B cell (primary cell): Measurements from ENCODE around the gene MUC5AC. TPM values are rescaled to one million over a fixed set of nuclear protein-coding genes. Genes with fewer than 3 reads are reported as not detected.

ENCODE experiments used
- ATAC-seq: fragments of 200-7000 bp; cut with Tn5 transposase; one replicate; pipeline ENCODE4 v1.10.0; 2021; ENCODE audit warnings: low read depth, mild to moderate bottlenecking, moderate number of reproducible peaks, moderate library complexity
- CTCF ChIA-PET: fragments of 350-600 bp; sonication (Branson Sonifier 250); formaldehyde crosslinking; loops from one replicate; lab custom pipeline; 2021; ENCODE audit warnings: antibody characterized with exemption, inconsistent platforms; lab: Charles Lee
- POLR2A ChIA-PET: fragments of 350-600 bp; sonication (Branson Sonifier 250); formaldehyde crosslinking; loops from one replicate; lab custom pipeline; 2021; ENCODE audit warnings: antibody characterized with exemption; lab: Charles Lee
- DNase-seq: peaks from one replicate; pipeline ENCODE4 v3.0.0; 2013
- H2AFZ ChIP-seq: 2 replicates; pipeline ENCODE4 v1.6.1; 2012; ENCODE audit warnings: mild to moderate bottlenecking, low read depth, low read length; ENCODE audit not compliant: insufficient read depth, poor library complexity, severe bottlenecking
- H3K27ac ChIP-seq, 2 donors: 1 replicate in 1 of 2; 2 replicates in 1 of 2; pipeline ENCODE4 v1.5.1; 2012 to 2013; ENCODE audit warnings: low read length in 2 of 2, mild to moderate bottlenecking in 2 of 2, moderate library complexity in 1 of 2
- H3K27me3 ChIP-seq, 4 experiments: fragments of 200-600 bp in 1 of 4; sonication (generic) in 1 of 4; replicated peaks in 1 of 4; 1 replicate in 2 of 4; 2 replicates in 2 of 4; pipeline versions ENCODE4 v1.6.1 to v1.7.0; 2013 to 2016; ENCODE audit warnings: low read length in 3 of 4, mild to moderate bottlenecking in 2 of 4, mixed read lengths in 1 of 4, moderate library complexity in 1 of 4; ENCODE audit not compliant: insufficient read depth in 4 of 4, control insufficient read depth in 3 of 4; ENCODE audit errors: control extremely low read depth in 1 of 4
- H3K36me3 ChIP-seq, 2 experiments: replicated peaks in 1 of 2; 1 replicate in 1 of 2; 2 replicates in 1 of 2; pipeline versions ENCODE4 v1.6.1 to v1.7.1; 2013; ENCODE audit warnings: low read length in 1 of 2; ENCODE audit not compliant: insufficient read depth in 2 of 2, control insufficient read depth in 1 of 2; ENCODE audit errors: control extremely low read depth in 1 of 2, extremely low read depth in 1 of 2
- H3K4me1 ChIP-seq, 2 donors: fragments of 200-600 bp in 1 of 2; sonication (generic) in 1 of 2; 1 replicate in 1 of 2; 2 replicates in 1 of 2; pipeline versions ENCODE4 v1.5.1 to v1.6.1; 2013 to 2017; ENCODE audit warnings: low read length in 2 of 2; ENCODE audit not compliant: control insufficient read depth in 2 of 2, insufficient read depth in 2 of 2
- H3K4me2 ChIP-seq: replicated peaks from 2 replicates; pipeline ENCODE3; 2012; ENCODE audit warnings: mild to moderate bottlenecking, low read depth, low read length; ENCODE audit not compliant: poor library complexity, severe bottlenecking
- H3K4me3 ChIP-seq, 5 experiments: fragments of 200-600 bp in 1 of 5; sonication (generic) in 1 of 5; 1 replicate in 3 of 5; 2 replicates in 2 of 5; pipeline versions ENCODE4 v1.5.1 to v1.7.0; 2011 to 2016; ENCODE audit warnings: low read length in 4 of 5, mild to moderate bottlenecking in 4 of 5, low read depth in 2 of 5, control low read depth in 1 of 5, moderate library complexity in 1 of 5; ENCODE audit not compliant: insufficient read depth in 1 of 5; ENCODE audit errors: control extremely low read depth in 1 of 5, extremely low read depth in 1 of 5
- H3K79me2 ChIP-seq: fragments of 200-600 bp; sonication (generic); one replicate; pipeline ENCODE4 v1.6.0; 2016; ENCODE audit warnings: low read length; ENCODE audit not compliant: control insufficient read depth, insufficient read depth
- H3K9ac ChIP-seq: fragments of 200-600 bp; sonication (generic); 2 replicates; pipeline ENCODE4 v1.6.1; 2017; ENCODE audit warnings: mild to moderate bottlenecking, low read length, moderate library complexity
- H3K9me3 ChIP-seq, 3 donors: one replicate each; pipeline versions ENCODE4 v1.6.1 to v1.7.1; 2013; ENCODE audit warnings: low read length in 2 of 3; ENCODE audit not compliant: control insufficient read depth in 2 of 3, insufficient read depth in 1 of 3; ENCODE audit errors: control extremely low read depth in 1 of 3
- H4K20me1 ChIP-seq: 2 replicates; pipeline ENCODE4 v1.6.0; 2012; ENCODE audit warnings: mild to moderate bottlenecking, low read length; ENCODE audit not compliant: insufficient read depth, control insufficient read depth, poor library complexity, severe bottlenecking
- H3K27ac Mint-ChIP-seq: one replicate; pipeline ENCODE4 v1.8.0; 2021; ENCODE audit warnings: mixed read lengths
- H3K27me3 Mint-ChIP-seq: one replicate; pipeline ENCODE4 v1.8.0; 2021; ENCODE audit warnings: mixed read lengths
- H3K4me1 Mint-ChIP-seq: one replicate; pipeline ENCODE4 v1.8.0; 2021; ENCODE audit warnings: mixed read lengths
- H3K4me3 Mint-ChIP-seq: one replicate; pipeline ENCODE4 v1.8.0; 2021; ENCODE audit warnings: mixed read lengths
- H3K9me3 Mint-ChIP-seq: one replicate; pipeline ENCODE4 v1.8.0; 2022; ENCODE audit warnings: mixed read lengths; ENCODE audit not compliant: insufficient read depth
- EZH2 ChIP-seq: IDR thresholded peaks from 2 replicates; pipeline ENCODE4 v1.6.1; 2012; ENCODE audit warnings: borderline replicate concordance, low read depth, mild to moderate bottlenecking, moderate library complexity, low read length; ENCODE audit not compliant: insufficient read depth, poor library complexity, severe bottlenecking
- WGBS: methylation state at CpG from one replicate; pipeline ENCODE4 v1.1.5; 2013; ENCODE audit warnings: missing lambda C conversion rate; ENCODE audit not compliant: insufficient coverage; 5-methylcytosine and 5-hydroxymethylcytosine counted together
- intact Hi-C: fragments of 100-400 bp; cut with micrococcal nuclease; formaldehyde crosslinking; loops from one replicate; pipeline ENCODE4 v1.10.0; 2022
- polyA plus RNA-seq: library from polyadenylated mRNA; depleted of rRNA; stranded (reverse); fragments of >200 nt; gene quantifications from 2 replicates; pipeline ENCODE4 v1.2.3, GENCODE V29; 2012
- total RNA-seq, 2 donors: library from RNA; stranded (reverse); fragments of 120-200 nt in 1 of 2; gene quantifications; 1 replicate in 1 of 2; 2 replicates in 1 of 2; pipeline versions ENCODE4 v1.2.3 to v1.2.4, GENCODE V29; 2013 to 2022
- TF ChIP-seq, protein P1 (sequence below): fragments of 200-600 bp; IDR thresholded peaks from one replicate; pipeline ENCODE4 v1.8.0; 2022; ENCODE audit warnings: antibody characterized with exemption, mild to moderate bottlenecking

MUC5AC gene
- total and polyA plus RNA-seq, 2 donors (not counting 1 experiment from before 2014, with no cell fraction given), result not detected

GRCh38 chr11:1160231-1161101 lies 2.7 kb downstream of the MUC5AC start:
- Histone ChIP-seq H3K36me3 (no peaks in the 10 kb centered on the region), H3K4me1 (no peaks in the 10 kb centered on the region), H3K4me3 (no peak overlapping the region), H3K27me3 (no peaks in the 10 kb centered on the region), H3K27ac (no peak overlapping the region), H3K9me3 (no peaks in the 10 kb centered on the region), H3K79me2 (no peaks in the 10 kb centered on the region), H4K20me1 (no peaks in the 10 kb centered on the region), H2AFZ (no peak overlapping the region), H3K4me2 (no peak overlapping the region), H3K9ac (no peak overlapping the region)
- CTCF ChIA-PET, result no interaction called here
- no peak for TF ChIP-seq EZH2
- TF ChIP-seq, protein P1, sequence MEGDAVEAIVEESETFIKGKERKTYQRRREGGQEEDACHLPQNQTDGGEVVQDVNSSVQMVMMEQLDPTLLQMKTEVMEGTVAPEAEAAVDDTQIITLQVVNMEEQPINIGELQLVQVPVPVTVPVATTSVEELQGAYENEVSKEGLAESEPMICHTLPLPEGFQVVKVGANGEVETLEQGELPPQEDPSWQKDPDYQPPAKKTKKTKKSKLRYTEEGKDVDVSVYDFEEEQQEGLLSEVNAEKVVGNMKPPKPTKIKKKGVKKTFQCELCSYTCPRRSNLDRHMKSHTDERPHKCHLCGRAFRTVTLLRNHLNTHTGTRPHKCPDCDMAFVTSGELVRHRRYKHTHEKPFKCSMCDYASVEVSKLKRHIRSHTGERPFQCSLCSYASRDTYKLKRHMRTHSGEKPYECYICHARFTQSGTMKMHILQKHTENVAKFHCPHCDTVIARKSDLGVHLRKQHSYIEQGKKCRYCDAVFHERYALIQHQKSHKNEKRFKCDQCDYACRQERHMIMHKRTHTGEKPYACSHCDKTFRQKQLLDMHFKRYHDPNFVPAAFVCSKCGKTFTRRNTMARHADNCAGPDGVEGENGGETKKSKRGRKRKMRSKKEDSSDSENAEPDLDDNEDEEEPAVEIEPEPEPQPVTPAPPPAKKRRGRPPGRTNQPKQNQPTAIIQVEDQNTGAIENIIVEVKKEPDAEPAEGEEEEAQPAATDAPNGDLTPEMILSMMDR, result no peak
- WGBS, result 93% methylated on average over 26 of the region's 32 CpGs
- Mint-ChIP-seq H3K9me3 (no peaks in the 10 kb centered on the region), H3K4me1 (no peaks in the 10 kb centered on the region), H3K27me3 (peaks cover 3% of the 10 kb centered on the region), H3K27ac (no peak overlapping the region), H3K4me3 (no peak overlapping the region)
- POLR2A ChIA-PET, result no interaction called here
- no peak for ATAC-seq
- no peak for DNase-seq
- intact Hi-C loops, result no loop called here

DNA sequence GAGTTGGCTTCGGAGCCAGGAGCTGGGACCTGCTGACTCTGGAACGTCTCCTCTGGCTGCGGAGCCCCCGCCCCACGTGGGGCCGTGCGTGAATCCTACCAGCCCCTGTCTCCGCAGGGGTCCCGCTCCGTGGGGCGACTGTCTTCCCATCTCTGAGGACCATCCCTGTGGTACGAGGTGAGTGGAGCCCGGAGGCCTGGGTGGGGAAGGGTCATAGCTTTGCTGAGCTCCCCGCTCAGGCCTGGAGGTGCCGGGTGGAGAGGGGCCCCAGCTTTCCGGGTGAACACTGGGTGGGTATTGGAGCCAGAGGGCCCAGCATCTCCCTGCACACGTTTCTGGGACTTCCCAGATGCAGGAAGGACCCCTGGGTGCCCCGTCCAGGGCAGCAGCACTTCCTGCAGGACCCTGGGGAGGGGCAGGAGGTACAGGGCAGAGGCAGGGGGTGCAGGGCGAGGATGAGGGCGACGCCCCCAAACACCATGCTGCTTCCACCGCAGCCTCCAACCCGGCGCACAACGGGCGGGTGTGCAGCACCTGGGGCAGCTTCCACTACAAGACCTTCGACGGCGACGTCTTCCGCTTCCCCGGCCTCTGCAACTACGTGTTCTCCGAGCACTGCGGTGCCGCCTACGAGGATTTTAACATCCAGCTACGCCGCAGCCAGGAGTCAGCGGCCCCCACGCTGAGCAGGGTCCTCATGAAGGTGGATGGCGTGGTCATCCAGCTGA lies 3.8 kb downstream of the MUC5AC start:
- H4K20me1 ChIP-seq, result no peaks in the 10 kb centered on the region

More for the DNA sequence above, 3.8 kb downstream of the MUC5AC start:
- no peak overlapping the region for H3K27ac ChIP-seq
- ATAC-seq (no peak), DNase-seq (no peak)
- WGBS, result 89% methylated on average over 42 of the region's 42 CpGs
- H3K9ac ChIP-seq, result no peak overlapping the region
- no peaks in the 10 kb centered on the region for H3K4me1 ChIP-seq
- no peak for TF ChIP-seq EZH2
- TF ChIP-seq, protein P1, result no peak
- CTCF ChIA-PET, result interaction anchor here (0.5 kb wide), 1 partner anchor 365 kb away, joined by 3 read pairs; no protein-coding TSS in a partner anchor
- H3K27ac Mint-ChIP-seq, result no peak overlapping the region
- POLR2A ChIA-PET, result no interaction called here
- H3K9me3 ChIP-seq, result no peaks in the 10 kb centered on the region
- no peaks in the 10 kb centered on the region for H3K27me3 ChIP-seq
- no peaks in the 10 kb centered on the region for H3K79me2 ChIP-seq
- intact Hi-C loops, result no loop called here
- H3K27me3 Mint-ChIP-seq, result peaks cover 3% of the 10 kb centered on the region
- no peaks in the 10 kb centered on the region for H3K4me1 Mint-ChIP-seq
- H3K4me3 ChIP-seq, result no peak overlapping the region
- H2AFZ ChIP-seq, result no peak overlapping the region
- H3K4me2 ChIP-seq, result no peak overlapping the region
- no peaks in the 10 kb centered on the region for H3K9me3 Mint-ChIP-seq
- no peaks in the 10 kb centered on the region for H3K36me3 ChIP-seq
- H3K4me3 Mint-ChIP-seq, result no peak overlapping the region
